ENCODE results near the gene MCRIP1. TPM values are rescaled to one million over a fixed set of nuclear protein-coding genes. Genes with fewer than 3 reads are reported as not detected.

Gene MCRIP1
- total and polyA plus RNA-seq, 2 of the 13 experiments (the other 11 are each of a cell fraction or from before 2014, with no cell fraction given), result 79.7 to 84.9 TPM

- TF ChIP-seq GRHL1 (CRISPR knock-in tag; conservative IDR thresholded peaks at IDR 0.05), result no peak
- TF ChIP-seq SOX5 (CRISPR knock-in tag; IDR thresholded peaks at IDR 0.05; ENCODE audit: borderline replicate concordance), result no peak
- no peak for TF ChIP-seq ZNF451 (CRISPR knock-in tag; IDR thresholded peaks at IDR 0.05)
- TF ChIP-seq ZNF367 (CRISPR knock-in tag; IDR thresholded peaks at IDR 0.05; ENCODE audit: borderline replicate concordance), result no peak
- no peak; a peak in 1 of 4 replicates for TF ChIP-seq NR2F1 (CRISPR knock-in tag; IDR thresholded peaks at IDR 0.05)
- TF ChIP-seq ZXDC (CRISPR knock-in tag; IDR thresholded peaks at IDR 0.05), result no peak
- TF ChIP-seq ZNF569 (CRISPR knock-in tag; IDR thresholded peaks at IDR 0.05; ENCODE audit: borderline replicate concordance), result no peak
- no peak for TF ChIP-seq SAFB2 (CRISPR knock-in tag; IDR thresholded peaks at IDR 0.05; ENCODE audit: borderline replicate concordance, low read depth)
- TF ChIP-seq ZNF615 (CRISPR knock-in tag; IDR thresholded peaks at IDR 0.05; ENCODE audit: borderline replicate concordance), result no peak
- no peak for TF ChIP-seq ZNF382 (CRISPR knock-in tag; IDR thresholded peaks at IDR 0.05; ENCODE audit: borderline replicate concordance)
- TF ChIP-seq FOXK1 (CRISPR knock-in tag; IDR thresholded peaks at IDR 0.05; ENCODE audit: borderline replicate concordance, low read depth), result no peak
- no peak for TF ChIP-seq PREB (CRISPR knock-in tag; IDR thresholded peaks at IDR 0.05)
- no peak for TF ChIP-seq ZBTB4 (CRISPR knock-in tag; IDR thresholded peaks at IDR 0.05; ENCODE audit: borderline replicate concordance)
- TF ChIP-seq ZNF512B (CRISPR knock-in tag; IDR thresholded peaks at IDR 0.05; ENCODE audit: borderline replicate concordance), result no peak
- no peak for TF ChIP-seq CHCHD3 (CRISPR knock-in tag; IDR thresholded peaks at IDR 0.05)
Observed at GRCh38 chr17:81804559-81805399, 28.3 kb downstream of the MCRIP1 start (continued).
